Measurements from ENCODE around the gene CENPB. TPM values are rescaled to one million over a fixed set of nuclear protein-coding genes. Genes with fewer than 3 reads are reported as not detected.
"Not testable (repeated sequence)": the region's sequence is repeated elsewhere in the genome, so short reads cannot be mapped to it uniquely, and the experiment has no call there.

Gene CENPB
- polyA plus RNA-seq, 3 donors, result 34.3 to 41.0 (median 38.6) TPM

- DNase-seq (ENCODE audit: low read depth in 3 of 3, low spot score in 2 of 3), result not testable (repeated sequence)
Observed at GRCh38 chr20:3789201-3789600, 2.7 kb upstream of the CENPB start.

GRCh38 chr20:3788685-3789155 is 2.2 kb upstream of the CENPB start:
- DNase-seq (ENCODE audit: low read depth in 3 of 3, low spot score in 2 of 3), result no peak

DNA sequence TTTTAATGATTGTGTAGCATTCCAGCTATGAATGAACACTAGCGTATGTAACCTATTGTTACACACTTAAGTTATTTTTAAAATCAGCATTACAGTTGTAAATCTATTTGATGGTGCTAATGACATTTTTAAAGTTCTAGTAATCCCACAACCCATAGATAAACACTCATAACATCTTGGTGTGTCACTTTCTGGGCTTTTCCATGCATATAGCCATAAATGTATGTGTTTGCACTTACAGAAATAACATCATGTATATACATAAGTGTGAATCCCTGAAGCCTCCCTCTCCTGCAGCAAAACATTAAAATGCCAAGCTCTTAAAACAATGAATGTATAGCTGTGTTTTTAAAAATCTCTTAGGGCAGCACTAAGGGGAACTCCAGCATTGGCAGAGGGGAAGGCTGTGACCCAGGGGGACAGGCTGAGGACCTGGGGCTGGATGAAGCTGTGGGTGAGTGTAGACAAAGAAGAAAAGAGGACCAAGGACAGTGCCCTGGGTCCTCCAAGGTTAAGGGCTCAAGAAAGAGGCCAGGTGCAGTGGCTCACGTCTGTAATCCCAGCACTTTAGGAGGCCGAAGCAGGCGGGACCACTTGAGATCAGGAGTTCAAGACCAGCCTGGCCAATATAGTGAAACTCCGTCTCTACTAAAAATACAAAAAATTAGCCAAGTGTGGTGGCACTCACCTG is 929 bp upstream of the CENPB start:
- DNase-seq (ENCODE audit: low read depth in 3 of 3, low spot score in 2 of 3), result no peak

DNA sequence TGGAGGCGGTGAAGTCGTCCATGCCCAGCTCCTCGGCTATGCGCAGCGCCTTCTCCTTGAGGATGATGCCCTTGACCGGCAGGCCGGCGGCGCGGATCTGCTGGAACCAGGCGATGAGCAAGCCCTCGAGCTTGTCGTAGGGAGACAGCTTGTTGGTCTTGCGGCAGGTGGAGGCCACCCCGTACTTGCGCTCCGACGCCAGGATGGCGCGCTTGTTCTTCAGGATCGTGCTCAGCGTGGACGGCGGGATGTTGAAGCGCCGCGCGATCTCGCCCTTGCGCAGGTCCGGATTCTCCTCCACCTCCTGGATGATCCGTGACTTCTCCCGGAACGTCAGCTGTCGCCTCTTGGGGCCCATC is 435 bp downstream of the CENPB start:
- DNase-seq (ENCODE audit: low read depth in 3 of 3, low spot score in 2 of 3), result no peak

DNA sequence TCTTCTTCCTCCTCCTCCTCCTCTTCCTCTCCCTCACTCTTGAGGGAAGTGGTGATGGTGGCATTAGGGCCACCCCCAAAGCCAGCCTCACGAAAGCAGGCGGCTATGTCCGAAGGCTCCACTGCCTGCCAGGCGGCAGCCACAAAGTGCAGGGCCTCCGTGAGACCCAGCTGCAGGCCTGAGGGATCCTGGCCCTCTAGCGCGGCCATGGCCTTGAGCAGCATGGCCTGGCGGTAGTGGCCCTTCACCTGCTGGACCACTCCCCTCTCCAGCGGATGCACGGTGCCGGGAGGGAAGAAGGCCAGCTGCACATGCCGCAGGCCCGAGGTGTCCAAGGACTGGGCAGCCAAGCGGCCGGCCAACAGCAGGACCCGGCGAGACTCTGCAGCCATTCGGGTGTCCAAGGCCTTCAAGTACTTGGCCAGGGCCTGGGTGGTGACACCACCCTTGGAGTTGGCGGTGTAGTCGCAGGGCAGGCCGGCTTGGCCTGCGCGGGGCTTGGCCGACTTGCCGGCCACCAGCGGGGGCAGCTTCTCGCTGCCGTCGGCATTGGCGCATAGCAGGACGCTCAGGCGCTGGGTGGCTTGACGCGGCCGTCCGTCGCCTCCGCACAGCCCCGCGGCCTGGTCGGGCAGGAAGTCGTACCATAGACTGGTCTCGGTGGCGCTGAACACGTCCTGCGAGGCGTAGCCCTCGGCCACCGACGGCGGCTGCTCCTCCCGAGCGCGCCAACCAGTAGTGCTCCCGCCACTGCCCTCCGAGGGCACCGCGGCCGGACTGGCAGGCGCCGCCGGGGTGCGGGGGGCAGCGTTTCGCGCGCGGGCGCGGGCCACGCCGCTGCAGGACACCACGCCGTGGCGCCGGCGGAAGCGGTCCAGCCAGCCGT is 1.1 kb downstream of the CENPB start:
- no peak for DNase-seq (ENCODE audit: low read depth in 3 of 3, low spot score in 2 of 3)

- DNase-seq (ENCODE audit: low read depth in 3 of 3, low spot score in 2 of 3), result no peak
Observed at GRCh38 chr20:3784863-3785239, 1.7 kb downstream of the CENPB start.

DNA sequence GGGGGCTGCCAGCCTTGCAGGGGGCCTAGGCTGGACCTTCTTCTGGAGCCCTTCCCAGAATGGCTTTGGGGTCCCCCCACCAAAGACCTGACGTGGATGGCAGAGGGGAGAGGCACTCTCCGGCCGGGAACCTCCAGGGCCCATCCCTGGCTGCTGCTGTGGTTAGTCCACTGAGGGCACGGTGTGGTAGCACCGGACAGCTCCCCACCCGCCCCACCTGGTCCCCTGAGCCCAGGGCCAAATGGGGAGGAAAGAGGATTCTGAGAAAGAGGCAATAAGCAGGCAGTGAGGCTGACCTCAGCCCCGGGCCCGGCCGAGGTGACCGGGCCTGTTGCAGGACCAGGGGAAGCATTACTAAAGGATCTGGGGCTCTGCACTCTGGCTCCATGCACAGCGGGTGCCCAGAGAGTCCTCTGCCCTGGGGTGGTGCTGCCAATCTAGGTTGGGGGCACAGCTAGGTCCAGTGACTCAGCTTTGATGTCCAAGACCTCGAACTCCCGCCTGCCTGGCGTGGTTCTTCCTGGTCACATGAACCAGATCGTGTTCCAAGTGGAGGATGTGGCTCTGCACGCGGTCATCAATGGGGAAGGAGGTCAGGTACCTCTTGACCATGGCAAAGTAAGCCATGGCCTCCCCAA is 2.2 kb downstream of the CENPB start:
- no peak for DNase-seq (ENCODE audit: low read depth in 3 of 3, low spot score in 2 of 3)

DNA sequence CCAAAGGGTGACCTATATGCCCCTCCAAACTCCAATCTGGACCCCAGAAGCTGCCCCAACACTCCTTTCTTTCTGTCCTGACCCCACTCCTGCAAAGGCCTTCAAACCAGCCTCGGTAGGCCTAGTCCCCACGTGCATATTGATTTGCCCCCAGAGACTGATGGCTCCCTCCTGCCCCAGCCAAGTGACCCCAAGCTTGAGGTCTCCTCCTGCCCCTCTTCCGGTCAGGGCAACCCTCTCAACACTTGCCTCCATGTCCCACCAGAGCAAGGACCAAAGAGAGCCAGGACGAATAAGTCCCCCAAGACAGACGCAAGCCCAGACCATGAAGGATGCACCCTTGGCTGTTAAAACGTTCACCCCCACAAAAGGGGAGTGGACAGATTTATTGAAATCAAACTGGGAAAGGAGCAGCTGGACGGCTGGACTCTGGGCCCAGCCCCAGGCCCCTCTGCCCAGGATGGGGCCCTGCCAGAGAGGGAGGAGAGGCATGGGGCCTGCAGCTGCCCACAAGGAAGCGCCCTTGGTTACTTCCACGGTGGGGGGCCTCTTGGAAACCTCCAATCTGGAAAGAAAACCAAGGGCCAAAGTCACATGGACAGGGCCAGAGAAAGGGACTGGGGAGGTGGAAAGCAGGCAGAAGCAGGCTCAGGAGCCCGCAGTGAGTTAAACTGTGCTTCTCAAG is 2.9 kb downstream of the CENPB start:
- no peak for DNase-seq (ENCODE audit: low read depth in 3 of 3, low spot score in 2 of 3)

DNA sequence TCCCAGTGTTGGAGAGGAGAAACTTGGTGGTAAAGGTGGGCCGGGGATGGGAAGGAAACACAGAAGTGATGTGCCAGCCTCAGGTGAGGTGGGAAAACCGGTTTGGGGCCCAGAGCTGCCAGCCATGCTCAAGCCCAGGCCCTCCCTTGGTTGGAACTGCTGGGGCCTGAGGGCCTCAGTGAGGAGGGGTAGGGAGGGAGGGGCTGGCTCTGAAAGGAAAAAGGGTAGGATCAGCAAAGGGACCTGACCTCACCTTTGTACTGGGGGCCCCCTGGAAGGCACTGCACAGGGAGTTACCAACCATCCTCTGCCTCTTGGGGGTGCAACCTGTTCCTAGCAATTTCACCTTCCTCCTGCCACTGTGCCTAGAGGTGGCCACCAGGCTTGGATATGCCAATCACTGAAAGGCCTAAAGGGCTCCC is 3.5 kb downstream of the CENPB start:
- no peak for DNase-seq (ENCODE audit: low read depth in 3 of 3, low spot score in 2 of 3)

GRCh38 chr20:3782597-3782996 is 3.9 kb downstream of the CENPB start:
- no peak for DNase-seq (ENCODE audit: low read depth in 3 of 3, low spot score in 2 of 3)

GRCh38 chr20:3781153-3781910 is 5.2 kb downstream of the CENPB start, which contains the start of gene SPEF1:
SPEF1 (minus strand) TSS chr20:3781448; CDS start chr20:3781287, 161 bp downstream.
- peak in 2 of 3 donors; percentile 85 to 91 for DNase-seq (ENCODE audit: low read depth in 3 of 3, low spot score in 2 of 3)

- DNase-seq (ENCODE audit: low read depth in 3 of 3, low spot score in 2 of 3), result no peak
Observed at GRCh38 chr20:3778976-3779375, 7.6 kb downstream of the CENPB start.

GRCh38 chr20:3777716-3778629 is 8.6 kb downstream of the CENPB start:
- no peak for DNase-seq (ENCODE audit: low read depth in 3 of 3, low spot score in 2 of 3)

- no peak for DNase-seq (ENCODE audit: low read depth in 3 of 3, low spot score in 2 of 3)
Observed at GRCh38 chr20:3777381-3777715, 9.2 kb downstream of the CENPB start.

DNA sequence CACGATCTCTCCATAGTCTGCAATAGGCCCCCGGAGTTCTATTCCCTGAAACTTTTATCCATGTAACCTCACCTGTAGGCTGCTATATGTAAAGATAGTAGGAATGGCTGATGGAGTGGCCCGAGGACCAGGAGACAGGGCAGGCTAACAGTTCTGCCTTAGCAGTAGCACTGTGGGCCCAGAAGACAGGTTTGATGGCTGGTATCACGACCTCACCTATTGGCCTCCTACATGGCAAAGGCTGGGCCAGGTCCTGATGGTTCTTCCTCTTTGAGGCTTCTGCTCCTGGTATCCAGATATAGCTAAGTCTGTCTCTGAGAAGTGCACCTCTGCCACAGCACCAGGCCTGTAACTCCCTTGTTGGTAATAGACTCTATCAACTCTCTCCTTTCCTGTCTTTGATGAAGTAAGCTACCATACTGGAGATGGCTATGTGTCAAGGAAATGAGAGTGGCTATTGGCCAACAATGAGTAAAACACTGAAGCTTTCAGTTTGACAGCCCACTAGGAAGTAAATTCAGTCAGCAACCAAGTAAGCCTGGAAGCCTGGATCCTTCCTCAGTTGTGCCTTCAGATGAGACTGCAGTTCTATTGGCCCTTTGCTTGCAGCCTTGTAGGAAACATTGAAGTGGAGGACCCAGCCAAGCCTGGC is 11.0 kb downstream of the CENPB start:
- no peak for DNase-seq (ENCODE audit: low read depth in 3 of 3, low spot score in 2 of 3)

DNA sequence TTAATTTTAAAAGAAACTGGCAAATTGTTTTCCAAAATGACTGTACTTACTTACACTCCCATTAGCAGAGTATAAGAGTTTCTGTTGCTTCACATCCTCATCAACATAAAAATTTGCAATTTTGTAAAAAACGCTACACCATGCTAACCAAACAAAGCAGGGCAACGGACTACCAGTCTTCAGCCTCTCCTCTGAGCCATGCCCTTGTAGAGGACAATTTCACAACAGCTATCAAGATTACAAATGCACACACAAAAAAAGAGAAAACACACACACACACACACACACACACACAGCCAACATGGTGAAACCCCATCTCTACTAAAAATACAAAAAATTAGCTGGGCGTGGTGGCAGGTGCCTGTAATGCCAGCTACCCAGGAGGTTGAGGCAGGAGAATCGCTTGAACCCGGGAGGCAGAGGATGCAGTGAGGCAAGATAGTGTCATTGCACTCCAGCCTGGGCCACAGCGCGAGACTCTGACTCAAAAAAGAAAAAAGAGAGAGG is 14.9 kb downstream of the CENPB start:
- DNase-seq (ENCODE audit: low read depth in 3 of 3, low spot score in 2 of 3), result no peak

- no peak for DNase-seq (ENCODE audit: low read depth in 3 of 3, low spot score in 2 of 3)
Observed at GRCh38 chr20:3768342-3769130, 18.0 kb downstream of the CENPB start.

All from right renal cortex interstitium (tissue), 3 donors.